Measurements from ENCODE around the gene FBXL5.

Gene FBXL5

DNA sequence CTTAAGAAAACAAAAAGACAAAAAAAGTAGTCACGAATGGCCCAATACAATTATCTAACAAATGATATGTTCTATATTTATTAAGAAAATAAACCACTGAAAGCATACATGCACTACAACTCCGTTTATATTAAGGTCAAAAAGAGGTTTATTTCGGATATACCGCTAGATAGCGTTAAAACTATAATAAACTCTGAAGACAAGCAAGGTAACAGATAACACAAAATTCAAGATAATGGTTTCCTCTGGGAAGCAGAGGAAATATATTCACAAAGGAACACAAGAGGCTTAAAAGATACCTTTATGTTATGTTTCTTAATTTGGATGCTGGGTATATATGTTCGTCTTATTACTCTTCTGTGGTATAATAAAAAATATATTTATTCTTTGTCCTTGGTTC is 21.7 kb upstream of the FBXL5 start:
- in situ Hi-C loops (cut with HindIII; ENCODE audit: low sequenced_read_pairs), result no loop called here

DNA sequence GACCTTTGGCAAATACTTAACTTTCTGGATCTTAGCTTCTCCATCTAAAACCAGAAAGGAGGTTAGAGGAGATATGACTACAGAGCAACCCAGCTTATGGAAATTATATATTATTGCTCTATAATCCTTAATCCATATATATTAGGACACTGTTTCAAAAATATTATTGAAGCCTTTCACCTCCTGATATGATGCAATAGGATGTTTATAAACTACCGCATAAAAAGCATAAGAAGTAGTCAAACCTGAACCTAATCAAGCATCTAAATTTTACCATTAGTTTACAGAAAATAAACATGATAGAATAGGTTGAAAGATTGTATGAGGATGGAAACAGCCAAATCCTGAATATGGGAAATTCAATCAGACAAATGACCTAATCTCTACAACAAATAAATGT is 20.9 kb upstream of the FBXL5 start:
- in situ Hi-C loops (cut with HindIII; ENCODE audit: low sequenced_read_pairs), result no loop called here

DNA sequence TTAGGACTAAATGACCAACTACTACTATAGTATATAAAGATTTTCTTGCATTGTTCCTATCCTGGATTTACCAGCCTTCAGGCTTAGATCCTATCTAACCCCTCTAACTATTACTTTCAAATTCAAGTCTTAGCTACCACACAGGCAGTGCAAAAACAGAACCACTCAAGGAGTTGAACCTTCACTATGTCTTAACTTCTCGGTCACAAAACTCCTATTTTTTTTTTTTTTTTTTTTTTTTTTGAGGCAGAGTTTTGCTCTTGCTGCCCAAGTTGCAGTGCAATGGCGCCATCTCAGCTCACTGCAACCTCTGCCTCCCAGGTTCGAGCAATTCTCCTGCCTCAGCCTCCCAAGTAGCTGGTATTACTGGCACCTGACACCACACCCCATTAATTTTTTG is 20.2 kb upstream of the FBXL5 start:
- in situ Hi-C loops (cut with HindIII; ENCODE audit: low sequenced_read_pairs), result no loop called here

DNA sequence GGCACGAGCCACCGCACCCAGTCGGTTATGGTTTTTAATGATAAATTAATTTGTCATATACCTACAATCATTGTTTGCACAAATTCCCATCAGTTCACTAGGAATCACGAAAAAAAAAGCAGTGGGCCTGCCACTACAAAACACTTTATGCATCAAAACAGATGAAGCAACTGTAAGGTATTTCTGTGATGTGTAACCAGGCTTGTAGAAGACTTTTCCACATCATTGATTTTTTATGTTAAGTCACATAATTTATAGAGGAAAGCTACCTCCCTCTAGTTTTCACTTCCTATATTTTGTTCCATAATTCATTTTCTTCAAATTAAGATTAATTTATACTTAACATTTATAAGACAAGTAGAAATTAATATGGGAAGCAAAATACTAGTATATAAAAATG is 19.8 kb upstream of the FBXL5 start:
- in situ Hi-C loops (cut with HindIII; ENCODE audit: low sequenced_read_pairs), result no loop called here

DNA sequence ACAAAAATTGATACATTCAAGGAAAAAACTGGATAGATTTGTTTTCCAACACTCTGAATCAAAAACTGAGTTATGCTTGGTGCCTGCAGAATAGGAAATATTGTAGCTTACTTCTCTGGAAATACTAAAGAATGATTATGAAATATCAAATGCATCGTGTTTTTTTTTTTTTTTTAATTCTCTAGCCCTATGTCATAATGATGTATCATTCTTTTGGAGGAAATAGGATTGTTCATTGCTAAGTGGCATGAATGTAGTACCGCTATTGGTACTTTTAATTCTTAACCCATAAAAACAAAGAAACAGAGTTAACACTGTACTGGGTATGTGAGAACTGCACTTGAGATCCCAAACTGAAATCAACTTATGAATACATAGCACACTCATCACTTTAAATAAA is 18.9 kb upstream of the FBXL5 start:
- in situ Hi-C loops (cut with HindIII; ENCODE audit: low sequenced_read_pairs), result no loop called here

DNA sequence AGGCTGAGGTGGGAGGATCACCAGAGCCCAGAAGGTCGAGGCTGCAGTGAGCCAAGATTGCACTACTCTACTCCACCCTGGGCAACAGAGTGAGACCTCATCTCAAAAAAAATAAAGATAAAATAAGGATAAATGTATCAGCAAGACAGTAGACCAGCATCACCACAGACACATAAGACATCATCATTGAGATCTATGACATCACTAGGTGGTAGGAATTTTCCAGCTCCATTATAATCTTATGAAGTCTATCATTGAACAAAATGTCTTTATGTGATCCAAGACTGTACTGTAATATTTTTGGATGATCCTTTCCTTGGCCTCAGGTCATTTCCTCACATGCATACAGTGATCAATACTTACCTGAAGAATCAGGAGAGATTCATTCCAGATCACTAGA is 18.2 kb upstream of the FBXL5 start:
- in situ Hi-C loops (cut with HindIII; ENCODE audit: low sequenced_read_pairs), result no loop called here

DNA sequence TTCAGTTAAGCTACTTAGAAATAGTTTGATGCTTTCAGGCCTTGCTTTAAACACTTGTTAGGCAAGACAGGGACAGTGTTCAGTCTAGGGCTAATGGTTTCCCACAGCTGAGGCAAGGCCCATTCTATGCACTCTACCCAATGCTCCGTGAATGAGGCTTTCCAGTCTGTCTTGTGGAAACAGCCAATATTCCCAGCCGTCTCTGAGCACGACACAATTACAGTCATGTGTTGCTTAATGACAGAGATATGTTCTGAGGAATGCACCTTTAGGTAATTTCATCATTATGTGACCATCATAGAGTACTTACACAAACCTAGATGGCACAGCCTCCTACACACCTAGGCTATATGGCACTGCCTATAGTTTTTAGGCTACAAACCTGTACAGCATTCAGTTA is 16.9 kb upstream of the FBXL5 start:
- in situ Hi-C loops (cut with HindIII; ENCODE audit: low sequenced_read_pairs), result no loop called here

DNA sequence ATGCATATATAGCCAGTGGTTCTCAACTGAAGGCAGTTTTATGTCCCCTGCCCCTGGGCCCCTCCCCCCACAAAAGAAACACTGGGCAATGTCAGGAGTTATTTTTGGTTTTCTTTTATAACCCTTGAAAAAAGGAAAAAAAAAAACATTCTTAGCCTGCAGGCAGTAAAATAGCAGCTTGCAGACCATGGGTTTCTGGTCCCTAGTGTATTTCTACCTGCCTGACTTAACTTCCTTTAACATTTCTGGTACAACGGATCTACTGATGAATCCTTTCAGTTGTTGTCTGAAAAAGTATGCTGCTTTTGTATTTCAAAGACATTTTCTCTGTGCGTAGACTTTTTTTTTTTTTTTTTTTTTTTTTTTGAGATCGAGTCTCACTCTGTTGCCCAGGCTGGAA is 15.4 kb upstream of the FBXL5 start:
- in situ Hi-C loops (cut with HindIII; ENCODE audit: low sequenced_read_pairs), result no loop called here

DNA sequence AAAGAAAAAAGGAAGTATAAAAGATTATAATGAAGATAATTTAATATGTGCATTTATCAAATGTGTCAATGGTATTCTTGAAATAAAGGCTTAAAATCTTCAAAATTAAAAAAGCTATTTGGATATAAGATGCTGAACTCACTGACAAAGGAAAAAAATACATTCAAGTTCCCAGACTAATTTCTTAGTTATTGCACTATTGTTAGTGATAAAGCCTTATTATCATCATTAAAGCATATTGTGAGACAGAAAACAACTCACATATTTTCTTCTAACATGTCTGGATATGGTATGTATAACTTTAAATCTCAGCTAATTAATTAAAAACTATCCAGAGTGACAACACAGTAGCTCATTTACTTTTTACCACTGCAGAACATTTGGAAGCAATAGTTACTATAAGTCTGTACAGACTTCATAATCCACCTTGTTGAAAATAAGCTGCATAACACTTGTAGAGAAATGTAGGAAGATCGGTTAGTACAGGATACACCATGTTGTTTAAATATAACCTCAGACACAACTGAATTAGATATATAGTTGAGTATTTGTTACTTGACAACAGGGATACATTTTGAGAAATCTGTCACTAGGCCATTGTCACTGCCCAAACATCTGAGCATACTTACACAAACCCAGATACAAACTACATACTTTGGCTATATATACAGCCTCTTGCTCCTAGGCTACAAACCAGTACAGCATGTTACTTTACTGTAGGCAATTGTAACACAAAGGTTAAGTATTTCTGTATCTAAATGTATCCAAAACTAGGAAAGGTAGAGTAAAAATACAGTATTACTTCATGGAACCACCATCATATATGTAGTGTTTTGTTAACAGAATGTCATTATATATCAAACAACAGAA is 13.6 kb upstream of the FBXL5 start:
- in situ Hi-C loops (cut with HindIII; ENCODE audit: low sequenced_read_pairs), result no loop called here

DNA sequence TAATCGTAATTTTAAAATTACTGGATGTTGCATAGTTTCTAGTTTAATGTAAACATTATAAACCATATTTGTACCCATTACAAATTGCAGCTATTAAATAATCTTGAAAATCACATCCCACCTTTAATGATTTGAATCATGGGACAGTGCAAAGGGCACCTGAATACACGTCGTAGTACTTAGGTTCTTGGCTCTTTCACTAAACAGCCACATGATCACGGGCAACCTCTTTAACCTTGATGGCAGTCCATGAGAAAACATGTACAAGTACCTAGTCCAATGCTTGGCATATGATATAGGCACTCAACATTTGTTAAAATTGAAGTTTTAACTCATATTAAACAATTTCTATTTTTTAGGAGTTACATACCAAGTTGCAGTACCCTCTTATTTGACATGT is 11.8 kb upstream of the FBXL5 start:
- in situ Hi-C loops (cut with HindIII; ENCODE audit: low sequenced_read_pairs), result no loop called here

DNA sequence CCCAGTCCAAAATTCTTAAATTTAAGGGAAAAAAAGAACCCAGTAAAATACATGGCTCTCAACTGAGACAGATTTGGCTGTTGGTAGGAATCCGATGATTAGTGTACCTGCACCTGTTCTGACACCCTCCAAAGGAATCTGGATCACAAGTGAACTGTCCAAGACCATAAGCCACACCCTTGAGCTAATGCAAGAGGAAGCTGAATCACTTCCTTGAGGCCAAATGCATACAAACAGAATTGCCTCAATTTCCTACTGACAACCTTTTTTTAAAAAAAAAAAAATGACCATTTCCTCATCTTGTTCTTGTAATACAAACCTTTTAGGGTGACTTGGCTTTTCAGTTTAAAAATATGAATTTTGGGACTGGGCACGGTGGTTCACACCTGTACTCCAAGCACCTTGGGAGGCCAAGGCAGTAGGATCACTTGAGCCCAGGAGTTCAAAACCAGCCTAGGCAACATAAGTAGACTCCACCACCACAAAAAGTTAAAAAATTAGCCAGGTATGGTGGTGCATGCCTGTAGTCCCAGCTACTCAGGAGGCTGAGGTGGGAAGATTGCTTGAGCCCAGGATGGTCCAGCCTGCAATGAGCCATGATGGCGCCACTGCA is 10.7 kb upstream of the FBXL5 start:
- in situ Hi-C loops (cut with HindIII; ENCODE audit: low sequenced_read_pairs), result no loop called here

DNA sequence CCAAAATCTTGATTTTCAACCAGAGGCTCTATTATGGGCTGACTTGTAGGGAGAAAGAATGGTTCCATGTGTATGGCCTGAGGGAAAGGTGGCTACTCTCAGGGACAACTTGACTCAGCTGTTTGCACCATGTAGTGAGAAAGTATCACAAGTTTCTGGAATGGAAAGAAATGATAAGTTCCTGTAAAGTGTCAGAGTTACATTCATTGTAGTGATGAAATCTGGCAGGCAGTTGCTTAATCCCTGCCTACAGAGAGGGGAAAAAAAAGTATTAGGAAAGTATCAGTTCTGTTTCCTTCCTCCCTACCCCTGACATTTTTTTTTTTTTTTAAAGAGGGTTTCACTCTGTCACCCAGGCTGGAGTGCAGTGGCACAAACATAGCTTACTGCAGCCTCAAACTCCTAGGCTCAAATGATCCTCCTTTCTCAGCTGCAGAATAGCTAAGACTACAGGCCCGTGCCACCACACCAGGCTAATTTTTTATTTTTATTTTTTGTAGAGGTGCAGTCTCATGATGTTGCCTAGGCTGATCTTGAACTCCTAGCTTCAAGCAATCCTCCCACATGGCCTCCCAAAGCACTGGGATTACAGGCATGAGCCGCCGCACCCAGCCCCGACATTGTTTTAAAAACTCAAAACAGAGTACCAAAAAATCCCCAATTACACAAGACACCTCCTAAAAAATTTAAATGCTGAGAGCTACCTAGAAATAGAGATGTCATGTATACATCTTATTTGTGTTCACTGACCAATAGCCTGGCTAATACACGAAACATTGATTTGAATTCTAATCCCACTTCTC is 4.8 kb upstream of the FBXL5 start:
- in situ Hi-C loops (cut with HindIII; ENCODE audit: low sequenced_read_pairs), result no loop called here

DNA sequence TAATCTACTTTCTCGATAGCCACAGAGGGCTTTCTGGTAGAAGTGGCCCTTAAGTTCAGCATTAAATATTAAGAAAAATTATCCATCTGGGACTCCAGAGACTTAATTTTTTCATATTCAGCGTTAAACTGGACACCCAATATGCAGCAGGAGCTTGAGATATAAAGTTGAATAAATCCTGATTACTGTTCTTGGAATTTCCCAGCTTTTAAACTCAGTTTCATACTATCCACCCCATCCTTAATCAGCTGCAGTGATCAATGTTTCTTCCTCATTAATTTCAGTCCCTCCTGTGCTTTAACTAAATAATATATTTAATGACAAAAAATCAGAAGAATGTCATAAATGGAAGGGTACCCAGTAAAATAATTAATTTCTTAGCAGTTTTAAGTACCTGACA is 3.6 kb upstream of the FBXL5 start:
- in situ Hi-C loops (cut with HindIII; ENCODE audit: low sequenced_read_pairs), result no loop called here

DNA sequence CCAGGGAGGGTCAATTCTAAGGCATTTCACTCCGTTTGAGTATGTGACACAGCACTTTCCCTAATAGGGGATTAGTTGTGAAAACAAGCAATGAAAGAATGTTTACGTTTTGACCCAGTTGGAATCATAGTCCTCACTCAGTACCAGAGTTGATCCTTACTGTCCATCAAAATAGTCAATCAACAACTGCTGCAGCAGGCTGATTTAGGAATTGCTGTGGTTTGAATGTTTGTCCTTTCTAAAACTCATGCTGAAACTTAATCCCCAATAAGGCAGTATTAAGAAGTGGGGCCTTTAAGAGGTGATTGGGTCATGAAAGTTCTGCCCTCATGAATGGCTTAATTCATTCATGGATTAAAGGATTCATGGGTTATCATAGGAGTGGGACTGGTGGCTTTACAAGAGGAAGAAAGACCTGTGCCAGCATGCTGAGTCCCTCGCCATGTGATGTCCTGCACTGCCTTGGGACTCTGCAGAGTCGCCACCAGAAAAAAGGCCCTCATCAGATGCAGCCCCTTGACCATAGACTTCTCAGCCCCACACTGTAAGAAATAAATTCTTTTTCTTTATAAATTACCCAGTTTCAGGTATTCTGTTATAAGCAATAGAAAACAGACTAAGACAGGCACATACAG is 3.1 kb upstream of the FBXL5 start:
- in situ Hi-C loops (cut with HindIII; ENCODE audit: low sequenced_read_pairs), result no loop called here

DNA sequence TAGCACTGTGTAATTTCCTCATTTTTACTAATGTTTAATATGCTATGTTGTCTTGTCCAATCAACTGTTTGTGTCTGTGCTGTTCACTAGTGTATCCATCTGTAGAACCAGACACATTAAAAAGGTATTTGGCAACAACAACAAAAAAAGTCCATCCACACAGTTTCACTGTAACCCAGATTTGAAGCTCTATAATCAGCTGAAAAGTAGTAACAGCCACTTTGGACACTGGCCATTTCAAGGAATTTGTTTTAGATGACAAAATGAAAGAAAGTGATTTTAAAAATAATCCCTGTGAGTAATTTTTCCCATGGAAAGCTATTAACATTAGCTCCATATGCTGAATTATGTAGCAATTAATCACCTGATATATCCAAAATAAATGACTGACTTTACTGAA is 2.2 kb upstream of the FBXL5 start:
- in situ Hi-C loops (cut with HindIII; ENCODE audit: low sequenced_read_pairs), result no loop called here

DNA sequence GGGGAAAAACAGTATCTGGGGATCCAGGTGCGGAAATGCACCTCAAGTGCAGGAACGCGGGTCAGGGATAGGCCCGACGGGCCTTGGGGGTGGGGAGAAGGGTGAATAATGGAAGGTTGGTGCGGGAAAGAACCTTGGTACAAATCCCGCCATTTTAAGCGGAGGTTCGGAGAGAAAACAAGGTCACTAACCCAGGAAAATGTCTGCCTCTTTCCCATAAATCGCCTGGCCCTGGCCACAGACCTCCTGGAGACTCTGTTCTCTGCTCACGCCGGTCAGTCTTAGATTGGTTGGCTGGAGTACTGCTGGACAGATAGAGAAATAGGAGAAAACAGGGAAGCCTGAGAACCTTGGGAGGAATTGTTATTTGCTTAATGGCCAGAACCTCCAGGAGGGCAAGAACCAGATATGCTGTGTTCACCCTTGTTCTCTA is 897 bp upstream of the FBXL5 start:
- in situ Hi-C loops (cut with HindIII; ENCODE audit: low sequenced_read_pairs), result no loop called here

DNA sequence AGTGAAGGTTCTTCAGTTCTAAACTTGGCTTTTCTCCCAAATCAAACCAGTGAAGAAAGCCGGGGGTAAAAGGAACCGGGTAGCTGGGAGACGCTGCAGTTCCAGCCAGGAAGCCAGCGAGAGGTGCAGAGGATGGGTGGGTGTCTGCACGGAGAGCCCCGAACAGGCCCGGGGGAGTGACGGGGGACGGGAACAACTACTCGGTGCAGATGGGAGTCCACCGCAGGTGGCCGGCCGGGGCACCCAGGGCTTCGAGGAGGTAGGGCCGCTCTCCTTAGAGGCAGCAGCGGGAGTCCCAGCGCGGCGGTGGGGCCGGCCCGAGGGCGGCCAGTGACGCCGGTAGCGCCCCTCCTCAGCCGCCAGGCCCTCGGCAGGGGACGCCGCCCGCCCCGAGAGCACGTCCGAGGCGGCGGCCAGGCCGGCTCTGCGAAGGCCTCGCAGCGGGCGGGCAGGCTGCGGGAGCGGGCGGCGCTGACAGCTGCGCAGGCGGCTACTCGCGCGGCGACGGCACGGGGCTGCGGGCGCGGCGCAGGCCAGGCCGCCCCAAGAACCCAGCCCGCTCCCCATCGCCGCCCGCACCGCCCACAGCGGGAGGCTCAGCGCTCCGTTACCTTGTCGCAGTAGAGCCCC is 449 bp downstream of the FBXL5 start:
- in situ Hi-C loops (cut with HindIII; ENCODE audit: low sequenced_read_pairs), result no loop called here

DNA sequence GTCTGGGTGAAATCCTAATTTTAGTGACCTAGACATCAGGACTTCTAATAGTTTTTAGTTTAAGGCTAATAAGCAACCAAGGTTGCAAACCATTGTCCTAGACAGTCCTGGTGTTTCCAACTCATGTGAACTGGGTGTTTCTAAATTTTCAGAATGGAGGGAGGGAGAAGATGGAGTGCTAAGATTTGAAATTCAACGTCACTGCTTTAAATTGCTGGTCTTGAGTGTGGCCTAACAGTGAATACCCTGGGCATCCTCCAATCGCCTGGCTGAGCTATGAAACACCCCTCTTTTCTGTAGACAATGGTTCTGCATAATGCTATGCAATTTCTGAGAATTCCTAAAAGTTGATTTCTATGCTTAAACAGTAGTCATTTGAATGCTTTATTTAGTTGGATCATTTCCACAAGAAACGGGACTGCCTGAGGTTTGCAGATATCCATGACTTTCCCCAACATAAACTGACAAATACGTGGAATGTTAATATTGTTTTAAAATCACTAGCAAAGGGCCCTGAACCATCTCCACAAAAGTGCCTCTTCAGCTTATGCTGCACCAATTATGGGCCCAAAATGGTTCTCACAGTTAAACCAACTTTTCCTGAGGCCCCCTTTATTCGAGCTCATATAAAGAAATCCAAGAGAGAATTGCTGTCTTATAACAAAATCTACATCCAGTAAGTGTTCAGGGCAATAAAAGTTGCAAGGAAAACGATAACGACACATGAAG is 1.1 kb downstream of the FBXL5 start:
- in situ Hi-C loops (cut with HindIII; ENCODE audit: low sequenced_read_pairs), result no loop called here

DNA sequence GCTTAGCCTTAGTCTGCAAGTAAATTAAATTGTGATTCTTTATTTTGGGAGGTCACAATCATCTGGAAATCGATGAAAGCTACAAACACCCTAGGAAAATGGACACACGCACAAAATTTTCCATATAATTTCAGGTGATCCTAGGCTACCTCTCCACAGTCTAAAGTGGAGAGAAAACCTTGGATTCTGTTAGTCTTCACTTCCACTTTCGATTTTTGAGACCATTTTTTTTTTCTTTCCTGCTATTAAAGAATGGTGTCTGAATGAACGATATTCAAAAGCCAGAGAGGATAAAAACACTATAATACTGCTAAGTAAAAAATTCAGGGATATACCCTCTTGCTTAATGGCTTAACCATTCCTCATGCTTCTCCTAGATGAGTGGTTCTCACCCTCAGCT is 1.7 kb downstream of the FBXL5 start:
- in situ Hi-C loops (cut with HindIII; ENCODE audit: low sequenced_read_pairs), result no loop called here

DNA sequence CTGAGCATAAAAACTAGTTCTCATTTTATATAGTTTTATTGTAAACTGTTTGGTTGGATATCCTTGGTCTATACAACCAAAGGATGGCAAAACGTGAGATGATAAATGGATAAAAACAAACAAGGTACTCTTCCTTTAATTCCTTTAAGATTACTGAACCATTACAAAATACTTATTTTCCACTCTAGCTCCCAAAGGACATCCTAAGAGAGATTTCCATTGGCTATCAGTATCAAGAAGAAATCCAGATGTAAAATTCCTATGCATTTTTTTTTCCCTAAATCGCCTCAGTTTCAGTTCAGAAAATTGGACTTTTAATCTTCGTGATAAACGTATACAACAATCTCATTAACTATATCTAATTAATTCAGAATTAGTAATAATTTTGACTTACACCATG is 2.3 kb downstream of the FBXL5 start:
- in situ Hi-C loops (cut with HindIII; ENCODE audit: low sequenced_read_pairs), result no loop called here

All from DLD1 (cell line).